ENCODE data around the gene SNAPC3. TPM values are rescaled to one million over a fixed set of nuclear protein-coding genes. Genes with fewer than 3 reads are reported as not detected.

SNAPC3 gene
- total and polyA plus RNA-seq, 2 of the 4 experiments (the other 2 are of a cell fraction) = 22.0 to 31.0 TPM

- no peak overlapping the region for H2AFZ ChIP-seq (replicated peaks; ENCODE audit: low read length, poor library complexity)
- H4K91ac ChIP-seq (ENCODE audit: insufficient read depth, low read depth, low read length) = no peak overlapping the region
- H3K4me2 ChIP-seq (ENCODE audit: low read depth, low read length) = no peak overlapping the region
- no peak overlapping the region for H2AK9ac ChIP-seq (replicated peaks; ENCODE audit: low read depth, low read length, poor library complexity)
- H3K4ac ChIP-seq (ENCODE audit: low read depth, low read length) = no peak overlapping the region
- H4K8ac ChIP-seq (ENCODE audit: low read depth in 2 of 2, low read length in 2 of 2) = no peak overlapping the region
- H2BK120ac ChIP-seq (ENCODE audit: low read depth, low read length) = no peak overlapping the region
- in situ Hi-C loops (cut with MboI; ENCODE audit: low sequenced_read_pairs) (no loop called here), dilution Hi-C loops (cut with HindIII; ENCODE audit: low sequenced_read_pairs, unreplicated experiment) (no loop called here), intact Hi-C loops (cut with micrococcal nuclease) (no loop called here)
- no peaks in the 10 kb centered on the region for H3K79me1 ChIP-seq (ENCODE audit: low read depth in 1 of 2, low read length in 2 of 2)
- no peaks in the 10 kb centered on the region for H3K36me3 ChIP-seq (ENCODE audit: control insufficient read depth, insufficient read depth, low read length)
- H3K27me3 ChIP-seq (ENCODE audit: control insufficient read depth, insufficient read depth, low read length) = no peaks in the 10 kb centered on the region
- DNase-seq = no peak
- no peak overlapping the region for H3K4me3 ChIP-seq (ENCODE audit: insufficient read depth, low read depth, low read length)
- H2BK20ac ChIP-seq (ENCODE audit: low read depth, low read length) = no peak overlapping the region
- CTCF ChIA-PET = no interaction called here
- H2AK5ac ChIP-seq (ENCODE audit: low read depth, low read length) = no peak overlapping the region
- WGBS, 2 experiments (ENCODE audit: extremely low coverage in 2 of 2, insufficient read length in 1 of 2) = no CpG with 5 or more reads among the region's 5 CpGs
- H3K27ac ChIP-seq (ENCODE audit: insufficient read depth, low read length) = no peak overlapping the region
- no peak overlapping the region for H3K56ac ChIP-seq (ENCODE audit: extremely low read depth, insufficient read depth, low read length)
- H3K14ac ChIP-seq (replicated peaks; ENCODE audit: low read depth, low read length) = no peak overlapping the region
- H3K4me1 ChIP-seq (ENCODE audit: control insufficient read depth, insufficient read depth, low read length) = no peaks in the 10 kb centered on the region
- no peaks in the 10 kb centered on the region for H3K9me1 ChIP-seq (ENCODE audit: insufficient read depth, low read length)
- H4K5ac ChIP-seq (ENCODE audit: low read depth, low read length) = no peak overlapping the region
- no peak overlapping the region for H3K18ac ChIP-seq (ENCODE audit: low read depth, low read length)
- BruUV-seq (replicated peaks) = no TSS peak
- H4K20me1 ChIP-seq (ENCODE audit: insufficient read depth, low read length) = no peaks in the 10 kb centered on the region
- ATAC-seq (ENCODE audit: low read depth) = no peak
- POLR2A ChIA-PET (ENCODE audit: unreplicated experiment) = no interaction called here
- H3K9me3 ChIP-seq (ENCODE audit: control insufficient read depth, insufficient read depth, low read length) = no peaks in the 10 kb centered on the region
- H2BK5ac ChIP-seq (ENCODE audit: low read depth, low read length, poor library complexity, severe bottlenecking) = no peak overlapping the region
- TF ChIP-seq, protein P1, sequence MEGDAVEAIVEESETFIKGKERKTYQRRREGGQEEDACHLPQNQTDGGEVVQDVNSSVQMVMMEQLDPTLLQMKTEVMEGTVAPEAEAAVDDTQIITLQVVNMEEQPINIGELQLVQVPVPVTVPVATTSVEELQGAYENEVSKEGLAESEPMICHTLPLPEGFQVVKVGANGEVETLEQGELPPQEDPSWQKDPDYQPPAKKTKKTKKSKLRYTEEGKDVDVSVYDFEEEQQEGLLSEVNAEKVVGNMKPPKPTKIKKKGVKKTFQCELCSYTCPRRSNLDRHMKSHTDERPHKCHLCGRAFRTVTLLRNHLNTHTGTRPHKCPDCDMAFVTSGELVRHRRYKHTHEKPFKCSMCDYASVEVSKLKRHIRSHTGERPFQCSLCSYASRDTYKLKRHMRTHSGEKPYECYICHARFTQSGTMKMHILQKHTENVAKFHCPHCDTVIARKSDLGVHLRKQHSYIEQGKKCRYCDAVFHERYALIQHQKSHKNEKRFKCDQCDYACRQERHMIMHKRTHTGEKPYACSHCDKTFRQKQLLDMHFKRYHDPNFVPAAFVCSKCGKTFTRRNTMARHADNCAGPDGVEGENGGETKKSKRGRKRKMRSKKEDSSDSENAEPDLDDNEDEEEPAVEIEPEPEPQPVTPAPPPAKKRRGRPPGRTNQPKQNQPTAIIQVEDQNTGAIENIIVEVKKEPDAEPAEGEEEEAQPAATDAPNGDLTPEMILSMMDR (conservative IDR thresholded peaks at IDR 0.05; ENCODE audit: low read depth, low read length) = no peak
- TF ChIP-seq CEBPB (IDR thresholded peaks at IDR 0.05; ENCODE audit: low read depth, low read length) (no peak), MXI1 (IDR thresholded peaks at IDR 0.05; ENCODE audit: borderline replicate concordance, low read depth, low read length) (no peak), POLR2A (IDR thresholded peaks at IDR 0.05; ENCODE audit: low read depth, low read length) (no peak)
- TF ChIP-seq, protein P2, sequence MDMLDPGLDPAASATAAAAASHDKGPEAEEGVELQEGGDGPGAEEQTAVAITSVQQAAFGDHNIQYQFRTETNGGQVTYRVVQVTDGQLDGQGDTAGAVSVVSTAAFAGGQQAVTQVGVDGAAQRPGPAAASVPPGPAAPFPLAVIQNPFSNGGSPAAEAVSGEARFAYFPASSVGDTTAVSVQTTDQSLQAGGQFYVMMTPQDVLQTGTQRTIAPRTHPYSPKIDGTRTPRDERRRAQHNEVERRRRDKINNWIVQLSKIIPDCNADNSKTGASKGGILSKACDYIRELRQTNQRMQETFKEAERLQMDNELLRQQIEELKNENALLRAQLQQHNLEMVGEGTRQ (IDR thresholded peaks at IDR 0.05; ENCODE audit: low read depth, low read length) = no peak
- H3K9ac ChIP-seq (ENCODE audit: low read depth, low read length) = no peak overlapping the region
- no peak overlapping the region for H3K23ac ChIP-seq (ENCODE audit: low read depth, low read length)
- no peak overlapping the region for H2BK15ac ChIP-seq (ENCODE audit: low read depth, low read length)
Observed at GRCh38 chr9:15392363-15392762, 30.3 kb upstream of the SNAPC3 start.

All from IMR-90 (cell line).